ENCODE measurements around the gene S100PBP.

The S100PBP gene

GRCh38 chr1:32888677-32889420 is 71.4 kb downstream of the S100PBP start:
- DNase-seq (ENCODE audit: low spot score): no peak

GRCh38 chr1:32889731-32890278 is 72.4 kb downstream of the S100PBP start:
- no peak for DNase-seq (ENCODE audit: low spot score)

DNA sequence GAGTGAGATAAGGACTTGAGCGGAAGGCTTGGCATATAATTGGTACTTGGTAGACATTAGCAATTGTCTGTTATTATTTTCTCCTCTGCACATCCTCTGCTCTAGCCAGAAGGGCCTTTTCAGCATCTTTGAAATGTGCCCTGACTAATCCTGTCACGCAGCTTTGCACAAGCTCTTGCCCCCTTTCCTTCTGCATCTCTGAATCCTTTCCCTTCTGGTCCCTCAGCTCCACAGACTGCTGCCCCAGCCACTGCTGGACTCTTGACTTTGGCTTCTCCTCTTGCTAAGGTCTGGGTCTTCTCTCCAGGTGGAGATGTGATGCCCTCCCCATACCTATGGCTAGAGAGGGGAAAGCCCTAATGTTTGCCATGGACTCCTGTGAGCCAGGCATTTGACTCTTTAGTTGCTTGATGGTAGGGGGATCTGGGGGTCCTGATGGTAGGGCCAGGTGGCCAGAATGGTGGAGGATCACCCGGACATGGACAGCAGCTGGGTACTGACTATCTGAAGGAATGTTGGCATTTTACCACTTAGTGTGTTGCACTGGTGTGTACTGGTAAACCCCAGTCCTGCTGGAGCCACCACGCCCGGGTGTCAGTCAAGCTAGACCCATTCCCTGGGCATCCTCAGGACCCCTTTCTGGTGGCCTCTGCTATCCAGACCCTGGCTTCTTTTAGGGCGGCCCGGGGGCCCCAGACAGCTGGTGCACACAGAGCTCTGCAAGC is 73.2 kb downstream of the S100PBP start:
- DNase-seq (ENCODE audit: low spot score): peak; percentile 3

GRCh38 chr1:32891241-32891570 is 73.8 kb downstream of the S100PBP start:
- DNase-seq (ENCODE audit: low spot score): peak; percentile 3

DNA sequence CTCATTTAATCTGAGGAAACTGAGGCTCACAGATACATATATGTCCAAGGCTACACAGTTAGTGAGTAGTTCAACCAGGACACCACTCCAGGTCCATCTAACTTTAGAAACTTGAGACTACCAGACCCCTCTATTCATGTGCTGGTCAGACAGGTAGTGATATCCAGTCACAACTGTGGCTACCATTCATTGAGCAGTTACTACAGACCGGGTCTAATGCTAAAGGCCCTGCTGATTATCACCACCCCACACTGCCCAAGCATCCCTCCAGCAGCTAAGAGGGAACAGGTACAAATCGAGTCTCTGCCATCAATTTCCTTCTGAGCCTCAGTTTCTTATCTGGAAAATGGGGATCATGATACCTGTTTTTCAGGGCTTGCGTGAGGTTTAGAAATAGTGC is 74.2 kb downstream of the S100PBP start:
- DNase-seq (ENCODE audit: low spot score): no peak

DNA sequence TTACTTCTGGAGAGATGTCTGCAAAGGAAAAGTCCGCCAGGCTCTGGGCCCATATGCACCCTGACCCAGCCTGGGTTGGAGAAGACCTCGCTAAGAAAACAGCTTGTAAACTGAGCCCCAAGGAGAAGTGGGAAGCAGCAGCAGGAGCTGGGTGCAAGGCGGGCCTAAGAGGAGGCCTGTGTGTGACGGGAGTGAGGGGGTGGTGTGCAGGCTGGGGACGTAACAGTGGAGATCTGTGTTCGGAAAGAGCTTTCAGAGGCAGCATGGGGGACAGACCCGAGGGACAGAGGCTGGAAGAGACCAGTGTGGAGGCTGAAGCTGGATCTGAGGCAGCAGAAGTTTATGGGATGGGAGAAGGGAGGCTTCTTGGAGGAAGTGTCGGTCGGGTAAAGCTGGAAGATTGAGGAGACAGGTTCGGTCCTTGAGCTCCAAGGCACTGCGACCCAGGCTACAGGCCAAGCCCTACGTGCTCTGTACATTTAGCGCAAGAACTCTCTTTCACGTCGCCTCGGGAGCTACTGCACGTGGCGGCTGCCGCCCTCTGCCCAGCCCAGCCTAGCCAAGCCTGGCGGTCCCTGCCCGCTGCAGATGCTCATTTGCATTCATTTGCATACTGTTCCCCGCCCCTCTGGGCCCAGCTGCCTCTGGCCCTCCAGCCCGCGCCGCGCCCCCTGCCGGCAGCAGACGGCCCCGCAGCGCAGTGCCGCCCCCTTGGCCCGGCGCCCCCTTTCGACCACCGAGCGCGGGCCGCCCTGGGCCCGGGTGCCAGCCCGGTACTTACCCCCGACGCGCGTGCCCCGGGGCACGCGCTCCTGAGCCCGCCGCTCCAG is 75.1 kb downstream of the S100PBP start:
- peak; percentile 76 for DNase-seq (ENCODE audit: low spot score)

GRCh38 chr1:32893198-32894018 is 76.0 kb downstream of the S100PBP start:
- no peak for DNase-seq (ENCODE audit: low spot score)

GRCh38 chr1:32894019-32894600 is 76.7 kb downstream of the S100PBP start:
- no peak for DNase-seq (ENCODE audit: low spot score)

DNA sequence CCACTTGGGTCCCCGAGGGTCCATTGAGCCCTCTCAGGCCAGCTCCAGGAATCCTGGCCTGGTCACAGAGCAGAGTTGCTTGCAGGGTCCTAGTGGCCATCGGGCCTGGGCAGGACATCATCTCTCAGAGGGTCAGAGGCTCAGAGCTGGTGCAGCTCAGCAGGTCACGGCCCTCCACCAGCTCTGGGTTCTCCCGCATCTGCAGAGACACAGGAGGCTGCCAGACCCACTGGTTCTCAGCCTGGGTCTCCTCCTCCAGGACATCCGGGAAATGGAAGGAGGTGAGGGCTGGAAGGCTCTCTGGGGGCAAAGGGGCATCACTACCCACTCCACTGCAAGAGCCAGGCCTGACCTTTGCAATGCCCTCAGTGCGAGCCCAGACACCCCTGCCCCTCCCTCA is 77.2 kb downstream of the S100PBP start:
- DNase-seq (ENCODE audit: low spot score): no peak

- DNase-seq (ENCODE audit: low spot score): no peak
These were observed 78.1 kb downstream of the S100PBP start for GRCh38 chr1:32895325-32896215.

DNA sequence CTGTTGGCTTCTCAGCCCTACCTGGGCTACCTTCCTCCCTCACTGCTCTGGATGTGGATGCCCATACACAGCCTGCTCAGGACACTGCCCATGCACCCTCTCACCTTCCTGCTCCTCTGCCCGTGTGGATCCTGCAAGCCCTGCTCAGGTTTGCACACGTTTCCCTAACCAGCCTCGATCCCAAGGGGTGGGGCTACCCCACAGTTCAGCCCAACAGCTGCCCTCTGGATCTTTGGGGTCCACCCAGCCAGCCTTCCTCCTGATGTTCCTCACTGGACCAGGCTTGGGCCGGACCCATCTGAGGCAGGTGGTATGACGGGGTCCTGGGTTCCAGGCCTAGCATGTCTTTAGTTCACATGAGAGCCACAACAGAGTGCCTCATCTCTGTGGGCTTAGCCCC is 79.0 kb downstream of the S100PBP start:
- no peak for DNase-seq (ENCODE audit: low spot score)

DNA sequence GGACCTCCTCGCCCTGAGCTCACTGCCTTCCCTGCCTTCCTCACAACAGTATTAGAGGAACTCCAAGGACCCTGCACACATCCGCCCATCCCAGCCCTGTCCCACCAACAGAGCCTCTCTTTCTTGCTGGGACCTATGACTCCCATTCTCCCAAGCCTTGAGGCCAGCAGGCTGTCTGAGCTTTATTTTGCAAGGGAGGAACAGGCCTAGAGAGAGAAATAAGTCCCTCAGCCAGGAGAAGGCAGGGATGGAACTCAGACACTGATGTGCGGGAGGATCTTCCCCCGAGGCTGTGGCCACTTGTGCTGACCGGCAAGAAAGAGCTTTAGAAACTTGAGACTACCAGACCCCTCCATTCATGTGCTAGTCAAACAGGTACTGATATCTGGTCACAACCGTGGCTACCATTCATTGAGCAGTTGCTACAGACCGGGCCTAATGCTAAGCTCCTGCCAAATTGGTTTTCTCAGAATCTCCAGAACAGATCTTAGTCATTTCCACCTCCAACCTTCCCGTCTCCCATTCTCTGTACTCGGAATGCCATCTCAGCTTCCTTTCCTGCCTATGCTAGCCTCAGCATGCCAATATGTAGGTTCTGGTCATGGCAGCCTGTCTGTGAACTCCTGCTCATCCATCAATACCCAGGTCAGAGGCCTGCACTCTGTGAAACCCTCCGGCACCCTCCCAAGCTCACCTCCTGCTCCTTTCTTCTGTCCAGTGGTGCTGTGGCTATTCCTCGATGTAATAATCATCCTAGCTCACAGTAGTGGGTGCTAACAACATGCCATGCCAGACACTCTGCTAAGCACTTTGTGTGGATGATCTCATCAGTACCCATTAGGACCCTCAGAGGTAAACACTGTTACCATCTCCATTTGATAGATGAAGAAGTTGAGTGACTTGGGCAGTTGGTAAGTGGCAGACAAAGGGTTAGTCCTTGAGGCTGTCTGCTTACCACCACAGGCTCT is 79.9 kb downstream of the S100PBP start:
- DNase-seq (ENCODE audit: low spot score): no peak

- no peak for DNase-seq (ENCODE audit: low spot score)
These were observed 80.6 kb downstream of the S100PBP start for GRCh38 chr1:32898056-32898455.

DNA sequence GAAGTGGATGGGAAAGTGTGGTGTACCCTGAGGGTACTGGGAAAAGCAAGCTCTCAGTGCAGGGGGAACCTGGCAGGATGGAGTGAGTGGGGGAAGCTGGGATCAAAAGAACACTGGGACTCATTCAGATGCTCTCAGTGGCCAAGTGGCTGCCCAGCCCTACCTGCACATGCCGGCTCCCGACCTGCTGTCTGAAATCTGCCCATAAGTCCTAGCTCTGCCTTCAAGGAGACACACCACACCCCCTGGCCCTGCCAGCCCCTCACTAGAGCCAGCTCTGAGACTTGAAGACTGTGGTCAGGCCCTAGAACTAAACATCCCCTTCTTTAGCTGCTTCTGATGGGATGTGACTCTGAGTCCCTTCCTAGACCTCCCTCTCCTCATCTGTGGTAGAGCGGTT is 81.5 kb downstream of the S100PBP start:
- DNase-seq (ENCODE audit: low spot score): no peak

- DNase-seq (ENCODE audit: low spot score): no peak
These were observed 82.3 kb downstream of the S100PBP start for GRCh38 chr1:32899586-32900296.

DNA sequence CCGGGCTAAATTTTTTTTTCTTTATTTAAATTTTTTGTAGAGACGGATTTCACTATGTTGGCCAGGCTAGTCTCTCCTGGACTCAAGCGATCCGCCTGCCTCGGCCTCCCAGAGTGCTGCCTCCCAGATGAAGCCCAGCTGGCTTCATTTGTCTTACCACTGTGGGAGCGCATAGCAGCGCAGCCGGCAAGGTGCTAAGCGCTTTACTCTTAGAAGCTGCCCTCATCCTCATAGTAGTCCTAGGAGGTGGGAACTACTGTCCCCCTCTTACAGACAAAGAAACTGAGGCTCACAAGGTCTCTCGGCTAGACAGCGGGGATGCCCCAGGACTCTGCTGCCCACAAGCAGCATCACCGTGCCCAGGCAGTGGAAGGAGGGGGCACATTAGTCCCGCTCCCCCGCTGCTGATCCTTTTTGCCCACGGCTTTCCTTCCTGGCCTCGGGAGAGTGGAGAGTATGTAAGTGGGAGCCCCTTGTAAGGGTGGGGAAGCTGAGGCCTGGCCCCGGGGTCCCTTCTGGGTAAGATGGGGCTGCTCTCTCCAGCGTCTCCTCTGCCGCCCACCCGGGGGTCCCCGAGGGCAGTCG is 83.0 kb downstream of the S100PBP start:
- DNase-seq (ENCODE audit: low spot score): no peak

GRCh38 chr1:32900956-32901822 is 83.7 kb downstream of the S100PBP start, which contains the start of gene TMEM54:
TMEM54 (minus strand) TSS chr1:32901389; CDS start chr1:32901238, 151 bp downstream.
- DNase-seq (ENCODE audit: low spot score): peak; percentile 82
